ENCODE measurements around the gene TRPM4.
"Not testable (repeated sequence)": the region's sequence is repeated elsewhere in the genome, so short reads cannot be mapped to it uniquely, and the experiment has no call there.

The TRPM4 gene

DNA sequence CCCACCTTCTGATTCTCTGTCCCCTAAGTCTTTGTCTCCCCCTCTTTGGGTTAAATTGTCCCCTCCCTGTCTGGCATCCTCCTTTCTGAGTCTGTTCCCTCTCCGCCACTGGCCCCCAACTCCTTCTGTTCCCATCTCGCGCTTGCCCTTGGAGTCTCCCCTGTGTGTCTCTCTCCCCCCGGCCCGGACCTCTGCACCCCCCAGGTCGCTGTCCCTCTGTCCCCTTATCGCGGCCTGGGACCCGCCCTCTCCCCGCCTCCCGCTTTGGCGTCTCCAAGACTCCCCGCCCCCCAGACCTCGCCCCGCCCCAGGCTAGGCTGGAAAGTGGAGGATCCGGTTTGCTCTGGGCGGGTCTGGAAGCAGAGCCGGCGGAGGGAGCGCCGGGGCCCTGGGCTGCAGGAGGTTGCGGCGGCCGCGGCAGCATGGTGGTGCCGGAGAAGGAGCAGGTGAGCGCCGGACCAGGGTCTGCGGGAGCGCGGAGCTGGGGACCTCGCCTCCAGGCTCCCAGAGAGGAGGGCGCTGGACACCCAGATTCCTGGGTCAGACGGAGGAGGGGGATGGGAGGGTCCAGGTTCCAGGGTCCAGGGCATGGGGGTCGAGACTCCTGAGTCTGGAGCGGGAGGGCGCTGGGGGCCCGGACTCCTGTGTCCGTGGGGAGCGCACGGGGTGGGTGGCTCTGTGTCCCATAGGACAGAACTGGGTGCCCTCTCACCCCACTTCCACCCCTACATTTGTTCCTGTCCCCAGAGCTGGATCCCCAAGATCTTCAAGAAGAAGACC lies at the start of gene TRPM4:
Gene TRPM4 (plus strand): TSS at position 348 of the 780 bp plus-strand sequence. CDS start 75 bp downstream, at position 423.
- no peak for DNase-seq (ENCODE audit: low read depth in 2 of 2)

GRCh38 chr19:49109051-49109450 lies 48.5 kb upstream of the TRPM4 start:
- no peak for DNase-seq (ENCODE audit: low read depth in 2 of 2)

DNA sequence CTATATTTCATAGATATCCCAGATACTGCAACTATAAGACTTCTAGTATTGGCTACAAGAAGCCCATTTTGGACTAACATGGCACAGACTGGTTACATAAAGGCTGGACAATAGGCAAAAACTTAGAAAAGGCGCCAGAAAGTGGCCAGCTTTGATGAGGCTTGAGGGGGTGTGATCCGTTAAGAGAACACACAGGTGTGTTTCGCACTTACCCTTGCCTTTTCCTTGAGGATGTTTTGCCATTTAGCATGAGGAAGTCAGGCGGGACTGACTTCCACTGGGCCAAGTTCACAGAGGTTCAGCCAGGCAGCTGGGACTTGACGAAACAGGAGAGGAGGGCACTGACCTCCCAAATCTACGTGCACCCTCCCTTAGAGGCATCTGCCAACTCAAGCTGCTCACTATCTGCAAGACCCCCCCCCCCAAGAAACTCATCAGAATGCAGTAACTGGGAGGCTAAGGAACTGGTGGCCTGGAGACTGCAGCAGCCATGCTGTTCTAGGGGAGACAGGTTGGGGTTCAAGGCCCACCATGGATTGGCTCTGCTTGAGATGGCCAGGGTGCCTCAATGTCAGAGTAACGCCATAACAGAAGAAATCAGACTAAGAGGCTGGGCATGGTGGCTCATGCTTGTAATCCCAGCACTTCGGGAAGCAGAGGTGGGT lies 47.9 kb upstream of the TRPM4 start:
- no peak for DNase-seq (ENCODE audit: low read depth in 2 of 2)

- no peak for DNase-seq (ENCODE audit: low read depth in 2 of 2)
These were observed 47.0 kb upstream of the TRPM4 start for GRCh38 chr19:49110567-49110966.

GRCh38 chr19:49111218-49111998 lies 46.2 kb upstream of the TRPM4 start:
- no peak for DNase-seq (ENCODE audit: low read depth in 2 of 2)

GRCh38 chr19:49113762-49114629 lies 43.6 kb upstream of the TRPM4 start, which contains the start of gene LIN7B:
Gene LIN7B, plus strand, starts transcription at chr19:49114370. Its CDS starts 35 bp downstream, at chr19:49114405.
- peak; percentile 10 to 65 for DNase-seq (ENCODE audit: low read depth in 2 of 2)

- DNase-seq (ENCODE audit: low read depth in 2 of 2): no peak
These were observed 42.8 kb upstream of the TRPM4 start for GRCh38 chr19:49114630-49115363.

DNA sequence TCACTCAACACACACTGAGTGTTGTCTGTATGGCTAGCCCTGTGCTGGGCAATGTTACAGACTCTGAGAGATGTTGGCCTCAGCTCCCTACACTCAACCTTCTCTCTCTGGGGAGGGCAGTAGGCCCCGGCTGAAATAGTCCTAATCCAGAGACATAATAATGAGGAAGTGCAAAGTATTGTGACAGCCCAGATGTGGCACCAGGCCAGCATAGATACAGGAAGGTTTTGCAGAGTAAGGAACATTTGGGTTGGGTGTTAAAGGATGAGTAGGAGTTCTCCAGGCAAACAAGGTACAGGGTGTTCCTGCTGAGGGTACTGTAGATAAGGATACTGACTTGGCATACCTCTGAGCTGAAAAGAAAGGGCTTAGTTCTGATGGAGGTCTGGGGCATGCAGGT lies 41.0 kb upstream of the TRPM4 start:
- no peak for DNase-seq (ENCODE audit: low read depth in 2 of 2)

GRCh38 chr19:49117677-49118564 lies 39.7 kb upstream of the TRPM4 start:
- DNase-seq (ENCODE audit: low read depth in 2 of 2): no peak

DNA sequence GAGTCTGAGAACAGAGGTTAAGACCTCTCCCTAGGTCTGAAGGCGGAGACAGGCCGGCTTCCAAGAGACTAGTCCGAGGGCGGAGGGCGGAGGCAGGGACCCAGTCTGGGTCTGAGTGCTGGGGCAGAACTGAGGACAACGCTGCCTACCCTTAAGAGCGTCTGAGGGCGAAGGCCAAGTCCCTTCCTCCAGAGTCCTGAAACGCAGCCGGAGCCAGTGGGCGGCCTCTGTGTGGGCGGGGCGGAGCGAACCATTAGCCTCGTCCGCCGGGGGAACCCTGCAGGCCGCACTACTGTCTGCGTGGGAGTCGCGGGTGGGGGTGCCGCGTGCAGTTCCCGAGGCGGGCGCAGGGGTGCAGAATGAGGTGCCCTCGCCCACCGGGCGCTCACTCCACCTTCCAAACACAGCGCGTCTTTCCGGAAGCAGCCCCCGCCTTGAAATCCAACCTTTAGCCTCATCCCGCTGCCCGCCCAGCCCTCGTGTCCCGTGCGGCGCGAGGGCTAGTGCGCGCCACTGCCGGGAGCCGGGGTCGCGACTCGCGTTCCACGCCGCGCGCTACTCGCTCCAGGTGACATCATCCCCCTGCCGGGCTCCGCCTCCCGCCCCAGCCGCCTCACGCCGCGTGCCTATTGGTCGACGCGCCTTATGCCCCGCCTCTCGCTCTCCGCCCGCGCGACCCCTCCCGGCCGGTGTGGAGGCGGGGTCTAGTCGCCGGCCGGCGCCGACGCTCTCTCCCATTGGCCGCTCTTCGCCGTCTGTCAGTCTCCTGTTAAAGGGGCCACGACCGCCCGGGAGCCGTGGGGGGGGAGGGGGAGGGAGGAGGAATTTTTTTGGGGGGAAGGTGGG lies 38.8 kb upstream of the TRPM4 start, which contains the start of gene C19orf73:
Gene C19orf73 (minus strand): TSS at position 579 of the 846 bp plus-strand sequence. CDS start 121 bp downstream, at position 458.
- peak; percentile 91 to 93 for DNase-seq (ENCODE audit: low read depth in 2 of 2)

- DNase-seq (ENCODE audit: low read depth in 2 of 2): no peak
These were observed 37.9 kb upstream of the TRPM4 start, which contains the start of gene PPFIA3 for GRCh38 chr19:49119411-49120324. Gene PPFIA3, plus strand, starts transcription at chr19:49119544. Its CDS starts 8,330 bp downstream, at chr19:49127874.

- no peak for DNase-seq (ENCODE audit: low read depth in 2 of 2)
These were observed 37.3 kb upstream of the TRPM4 start for GRCh38 chr19:49120325-49120683.

GRCh38 chr19:49120868-49121267 lies 36.7 kb upstream of the TRPM4 start:
- no peak for DNase-seq (ENCODE audit: low read depth in 2 of 2)

- not testable (repeated sequence) for DNase-seq (ENCODE audit: low read depth in 2 of 2)
These were observed 35.8 kb upstream of the TRPM4 start for GRCh38 chr19:49121841-49122240.

DNA sequence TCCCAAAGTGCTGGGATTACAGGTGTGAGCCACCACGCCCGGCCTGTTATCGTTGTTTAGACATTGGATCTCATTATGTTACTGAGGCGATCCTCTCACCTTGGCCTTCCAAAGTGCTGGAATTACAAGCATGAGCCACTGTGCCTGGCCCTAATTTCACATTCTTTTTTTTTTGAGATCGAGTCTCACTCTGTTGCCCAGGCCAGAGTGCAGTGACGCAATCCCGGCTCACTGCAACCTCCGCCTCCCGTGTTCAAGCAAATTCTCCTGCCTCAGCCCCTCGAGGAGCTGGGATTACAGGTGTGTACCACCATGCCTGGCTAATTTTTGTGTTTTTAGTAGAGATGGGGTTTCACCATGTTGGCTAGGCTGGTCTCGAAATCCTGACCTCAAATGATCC lies 34.3 kb upstream of the TRPM4 start:
- DNase-seq (ENCODE audit: low read depth in 2 of 2): not testable (repeated sequence)

GRCh38 chr19:49125025-49125731 lies 32.4 kb upstream of the TRPM4 start:
- no peak for DNase-seq (ENCODE audit: low read depth in 2 of 2)

GRCh38 chr19:49126575-49126974 lies 31.0 kb upstream of the TRPM4 start:
- no peak for DNase-seq (ENCODE audit: low read depth in 2 of 2)

Data from stimulated activated CD8-positive, alpha-beta memory T cell treated with anti-CD3 and anti-CD28 coated beads, Interleukin-15, amount 100 ng/mL, for 4 hours (primary cell).